Measurements from ENCODE around the gene PCCA. TPM values are rescaled to one million over a fixed set of nuclear protein-coding genes. Genes with fewer than 3 reads are reported as not detected.

The PCCA gene
- total and polyA plus RNA-seq, 5 donors: 35.6 to 56.2 (median 54.6) TPM

Other genes starting within 250 kb of the PCCA start
- gene ZIC5, start 117.3 kb upstream of the PCCA start, total RNA-seq: not detected
- not detected for gene ZIC5, start 117.3 kb upstream of the PCCA start, polyA plus RNA-seq
- not detected for gene ZIC2, start 107.3 kb upstream of the PCCA start, total RNA-seq
- gene ZIC2, start 107.3 kb upstream of the PCCA start, polyA plus RNA-seq: not detected